ENCODE data around the gene SAMD10.
A peak's percentile ranks its signal among the peaks of the same experiment; 100 is the strongest.

Gene SAMD10

GRCh38 chr20:63979557-63980316 is at the start of gene SAMD10:
Gene SAMD10, minus strand, starts transcription at chr20:63979642. Its CDS starts 175 bp downstream, at chr20:63979467.
- peaks cover 50% of the 10 kb centered on the region for H4K20me1 ChIP-seq
- H3K9ac ChIP-seq, result peak within 1 kb of the TSS; percentile 84
- H3K4me1 ChIP-seq, result peaks cover 52% of the 10 kb centered on the region
- H3K9me3 ChIP-seq, result no peaks in the 10 kb centered on the region
- H3K4me2 ChIP-seq, result peak within 1 kb of the TSS; percentile 97
- peak within 1 kb of the TSS; percentile 79 for H3K27ac ChIP-seq
- no peaks in the 10 kb centered on the region for H3K27me3 ChIP-seq
- peak within 1 kb of the TSS; percentile 81 for H3K4me3 ChIP-seq
- peaks cover 45% of the 10 kb centered on the region for H3K36me3 ChIP-seq
- TF ChIP-seq Cebpa-rat (IDR thresholded peaks at IDR 0.05), result no peak

- no peak overlapping the region for H3K9ac ChIP-seq
- no peak overlapping the region for H3K4me2 ChIP-seq
- peaks cover 69% of the 10 kb centered on the region for H4K20me1 ChIP-seq
- H3K27me3 ChIP-seq, result no peaks in the 10 kb centered on the region
- H3K4me3 ChIP-seq, result no peak overlapping the region
- peaks cover 100% of the 10 kb centered on the region for H3K36me3 ChIP-seq
- H3K9me3 ChIP-seq, result no peaks in the 10 kb centered on the region
- H3K27ac ChIP-seq, result no peak overlapping the region
- no peak for TF ChIP-seq Cebpa-rat (IDR thresholded peaks at IDR 0.05)
- H3K4me1 ChIP-seq, result no peaks in the 10 kb centered on the region
Measured at GRCh38 chr20:64027981-64028685, 48.7 kb upstream of the SAMD10 start.

GRCh38 chr20:64025826-64026412 is 46.5 kb upstream of the SAMD10 start:
- Histone ChIP-seq H3K27me3 (no peaks in the 10 kb centered on the region), H3K36me3 (peaks cover 100% of the 10 kb centered on the region)
- no peak for TF ChIP-seq Cebpa-rat (IDR thresholded peaks at IDR 0.05)

GRCh38 chr20:64025101-64025825 is 45.8 kb upstream of the SAMD10 start:
- Histone ChIP-seq H3K4me2 (no peak overlapping the region), H3K27ac (no peak overlapping the region), H3K36me3 (peaks cover 100% of the 10 kb centered on the region), H4K20me1 (peaks cover 78% of the 10 kb centered on the region), H3K9ac (no peak overlapping the region), H3K9me3 (no peaks in the 10 kb centered on the region), H3K27me3 (no peaks in the 10 kb centered on the region), H3K4me1 (no peaks in the 10 kb centered on the region), H3K4me3 (no peak overlapping the region)
- no peak for TF ChIP-seq Cebpa-rat (IDR thresholded peaks at IDR 0.05)

More at GRCh38 chr20:64025826-64026412, 46.5 kb upstream of the SAMD10 start:
- Histone ChIP-seq H3K4me2 (no peak overlapping the region), H4K20me1 (peaks cover 82% of the 10 kb centered on the region), H3K27ac (no peak overlapping the region), H3K9me3 (no peaks in the 10 kb centered on the region), H3K9ac (no peak overlapping the region), H3K4me3 (no peak overlapping the region), H3K4me1 (no peaks in the 10 kb centered on the region)

- H3K36me3 ChIP-seq, result peaks cover 100% of the 10 kb centered on the region
Measured at GRCh38 chr20:64024141-64024990, 44.9 kb upstream of the SAMD10 start.

GRCh38 chr20:64023361-64024140 is 44.1 kb upstream of the SAMD10 start:
- Histone ChIP-seq H3K27me3 (no peaks in the 10 kb centered on the region), H3K4me3 (no peak overlapping the region), H3K27ac (no peak overlapping the region), H4K20me1 (peaks cover 69% of the 10 kb centered on the region), H3K9me3 (no peaks in the 10 kb centered on the region), H3K36me3 (peaks cover 100% of the 10 kb centered on the region), H3K4me1 (no peaks in the 10 kb centered on the region), H3K4me2 (no peak overlapping the region), H3K9ac (0 out of 2 replicates have a peak overlapping the region, but pooled peaks have one; percentile 4)
- no peak for TF ChIP-seq Cebpa-rat (IDR thresholded peaks at IDR 0.05)

More at GRCh38 chr20:64024141-64024990, 44.9 kb upstream of the SAMD10 start:
- TF ChIP-seq Cebpa-rat (IDR thresholded peaks at IDR 0.05), result no peak
- Histone ChIP-seq H3K4me2 (no peak overlapping the region), H3K4me3 (no peak overlapping the region), H3K4me1 (no peaks in the 10 kb centered on the region), H3K27me3 (no peaks in the 10 kb centered on the region), H4K20me1 (peaks cover 76% of the 10 kb centered on the region), H3K9me3 (no peaks in the 10 kb centered on the region), H3K9ac (0 out of 2 replicates have a peak overlapping the region, but pooled peaks have one; percentile 4), H3K27ac (no peak overlapping the region)

GRCh38 chr20:64022671-64023360 is 43.4 kb upstream of the SAMD10 start:
- Histone ChIP-seq H3K9me3 (no peaks in the 10 kb centered on the region), H3K4me1 (no peaks in the 10 kb centered on the region), H3K4me2 (no peak overlapping the region), H4K20me1 (peaks cover 61% of the 10 kb centered on the region), H3K4me3 (no peak overlapping the region), H3K9ac (no peak overlapping the region), H3K27me3 (no peaks in the 10 kb centered on the region), H3K36me3 (peaks cover 100% of the 10 kb centered on the region), H3K27ac (no peak overlapping the region)
- TF ChIP-seq Cebpa-rat (IDR thresholded peaks at IDR 0.05), result no peak
